Measurements from ENCODE around the gene TOMM70. TPM values are rescaled to one million over a fixed set of nuclear protein-coding genes. Genes with fewer than 3 reads are reported as not detected.

Gene TOMM70
- polyA plus RNA-seq, 1 donor from 2014 or later: 110 TPM

GRCh38 chr3:100325827-100326226 is 75.1 kb downstream of the TOMM70 start:
- Histone ChIP-seq H2AFZ (ENCODE audit: low read depth, low read length) (no peak overlapping the region), H3K27ac (ENCODE audit: low read length) (no peak overlapping the region), H3K79me2 (replicated peaks; ENCODE audit: insufficient read depth, low read length) (no peaks in the 10 kb centered on the region), H3K27me3 (ENCODE audit: insufficient read depth, low read depth, low read length) (no peaks in the 10 kb centered on the region), H4K20me1 (ENCODE audit: insufficient read depth) (no peaks in the 10 kb centered on the region), H3K9me2 (ENCODE audit: insufficient read depth, low read length) (no peaks in the 10 kb centered on the region), H3K4me3 (ENCODE audit: low read length) (no peak overlapping the region), H3K9ac (ENCODE audit: low read length) (no peak overlapping the region), H3K9me3 (ENCODE audit: low read length) (no peaks in the 10 kb centered on the region), H3F3A (ENCODE audit: insufficient read depth, low read length, poor library complexity, severe bottlenecking) (no peaks in the 10 kb centered on the region), H3K36me3 (ENCODE audit: insufficient read depth, low read length) (no peaks in the 10 kb centered on the region), H3K4me2 (ENCODE audit: low read length) (no peak overlapping the region)
- TF ChIP-seq RAD21 (conservative IDR thresholded peaks at IDR 0.05) (no peak), POLR2AphosphoS5 (IDR thresholded peaks at IDR 0.05) (no peak), EP300 (conservative IDR thresholded peaks at IDR 0.05; ENCODE audit: poor library complexity, severe bottlenecking) (no peak), TAF1 (IDR thresholded peaks at IDR 0.05; ENCODE audit: low read depth) (no peak), REST (IDR thresholded peaks at IDR 0.05; ENCODE audit: borderline replicate concordance) (no peak), EZH2 (IDR thresholded peaks at IDR 0.05; ENCODE audit: borderline replicate concordance, insufficient read depth, low read length, poor library complexity, severe bottlenecking) (no peak), SMC3 (conservative IDR thresholded peaks at IDR 0.05; ENCODE audit: poor library complexity) (no peak)

- Histone ChIP-seq H2AFZ (ENCODE audit: low read depth, low read length) (no peak overlapping the region), H3K4me3 (ENCODE audit: low read length) (no peak overlapping the region), H3K27ac (ENCODE audit: low read length) (no peak overlapping the region), H3K9ac (ENCODE audit: low read length) (no peak overlapping the region), H3K36me3 (ENCODE audit: insufficient read depth, low read length) (no peaks in the 10 kb centered on the region), H3K9me2 (ENCODE audit: insufficient read depth, low read length) (no peaks in the 10 kb centered on the region), H3K79me2 (replicated peaks; ENCODE audit: insufficient read depth, low read length) (no peaks in the 10 kb centered on the region), H3K9me3 (ENCODE audit: low read length) (no peaks in the 10 kb centered on the region), H4K20me1 (ENCODE audit: insufficient read depth) (no peaks in the 10 kb centered on the region), H3K4me2 (ENCODE audit: low read length) (no peak overlapping the region), H3F3A (ENCODE audit: insufficient read depth, low read length, poor library complexity, severe bottlenecking) (no peaks in the 10 kb centered on the region), H3K27me3 (ENCODE audit: insufficient read depth, low read depth, low read length) (no peaks in the 10 kb centered on the region)
- TF ChIP-seq POLR2AphosphoS5 (IDR thresholded peaks at IDR 0.05): no peak
Observed at GRCh38 chr3:100324044-100324443, 76.8 kb downstream of the TOMM70 start.

- no peak for TF ChIP-seq POLR2AphosphoS5 (IDR thresholded peaks at IDR 0.05)
- no peak for TF ChIP-seq REST (IDR thresholded peaks at IDR 0.05; ENCODE audit: borderline replicate concordance)
- no peak for TF ChIP-seq EP300 (conservative IDR thresholded peaks at IDR 0.05; ENCODE audit: poor library complexity, severe bottlenecking)
- no peak for TF ChIP-seq EZH2 (IDR thresholded peaks at IDR 0.05; ENCODE audit: borderline replicate concordance, insufficient read depth, low read length, poor library complexity, severe bottlenecking)
- no peak for TF ChIP-seq MXI1 (conservative IDR thresholded peaks at IDR 0.05; ENCODE audit: poor library complexity, severe bottlenecking)
- no peak for TF ChIP-seq CTCF (IDR thresholded peaks at IDR 0.05; ENCODE audit: poor library complexity, severe bottlenecking)
- TF ChIP-seq SMC3 (conservative IDR thresholded peaks at IDR 0.05; ENCODE audit: poor library complexity): no peak
- no peaks in the 10 kb centered on the region for H3K79me2 ChIP-seq (replicated peaks; ENCODE audit: insufficient read depth, low read length)
Observed at GRCh38 chr3:100319951-100320350, 80.9 kb downstream of the TOMM70 start.

More at GRCh38 chr3:100319951-100320350, 80.9 kb downstream of the TOMM70 start:
- Histone ChIP-seq H2AFZ (ENCODE audit: low read depth, low read length) (no peak overlapping the region), H3K9me2 (ENCODE audit: insufficient read depth, low read length) (no peaks in the 10 kb centered on the region), H4K20me1 (ENCODE audit: insufficient read depth) (no peaks in the 10 kb centered on the region), H3K27ac (ENCODE audit: low read length) (no peak overlapping the region), H3F3A (ENCODE audit: insufficient read depth, low read length, poor library complexity, severe bottlenecking) (no peaks in the 10 kb centered on the region), H3K9ac (ENCODE audit: low read length) (no peak overlapping the region), H3K27me3 (ENCODE audit: insufficient read depth, low read depth, low read length) (no peaks in the 10 kb centered on the region), H3K9me3 (ENCODE audit: low read length) (no peaks in the 10 kb centered on the region), H3K4me2 (ENCODE audit: low read length) (no peak overlapping the region), H3K36me3 (ENCODE audit: insufficient read depth, low read length) (no peaks in the 10 kb centered on the region), H3K4me3 (ENCODE audit: low read length) (no peak overlapping the region)
